ENCODE measurements around the gene NID2.

Gene NID2

DNA sequence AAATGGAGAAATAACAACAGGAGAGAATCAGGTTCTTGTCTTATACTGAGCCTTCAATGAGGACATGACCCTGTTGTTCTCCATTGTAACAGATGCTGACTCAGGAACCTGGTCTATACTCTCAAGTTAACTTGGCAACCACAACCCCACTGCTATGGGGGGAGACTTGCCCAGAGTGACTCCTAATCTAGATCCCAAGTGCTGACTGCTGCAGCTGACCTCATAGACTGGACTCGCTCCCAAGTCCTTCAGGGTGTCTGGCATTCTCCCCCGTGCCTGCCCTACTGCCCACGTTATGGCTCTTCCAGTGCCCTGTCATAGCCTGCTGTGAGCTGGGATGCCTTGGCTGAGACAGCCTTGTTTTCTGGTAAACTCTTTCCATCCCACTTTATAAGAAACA, 37.1 kb downstream of the NID2 start:
- intact Hi-C loops (cut with DNase I; ENCODE audit: low total_unique reads) = loop anchor here (5.0 kb wide), 1 partner anchor 36 kb away; the partner anchor contains the start of gene NID2
- no peaks in the 10 kb centered on the region for H3K36me3 ChIP-seq
- H3K27ac ChIP-seq = peak overlapping the region; percentile 56 to 72
- DNase-seq = peak; percentile 50 to 78
- H3K4me1 ChIP-seq = peaks cover 0 to 27% (median 13%) of the 10 kb centered on the region in 4 donors
- H3K4me3 ChIP-seq = no peak overlapping the region
- no peaks in the 10 kb centered on the region for H3K27me3 ChIP-seq
- TF ChIP-seq, protein P1, sequence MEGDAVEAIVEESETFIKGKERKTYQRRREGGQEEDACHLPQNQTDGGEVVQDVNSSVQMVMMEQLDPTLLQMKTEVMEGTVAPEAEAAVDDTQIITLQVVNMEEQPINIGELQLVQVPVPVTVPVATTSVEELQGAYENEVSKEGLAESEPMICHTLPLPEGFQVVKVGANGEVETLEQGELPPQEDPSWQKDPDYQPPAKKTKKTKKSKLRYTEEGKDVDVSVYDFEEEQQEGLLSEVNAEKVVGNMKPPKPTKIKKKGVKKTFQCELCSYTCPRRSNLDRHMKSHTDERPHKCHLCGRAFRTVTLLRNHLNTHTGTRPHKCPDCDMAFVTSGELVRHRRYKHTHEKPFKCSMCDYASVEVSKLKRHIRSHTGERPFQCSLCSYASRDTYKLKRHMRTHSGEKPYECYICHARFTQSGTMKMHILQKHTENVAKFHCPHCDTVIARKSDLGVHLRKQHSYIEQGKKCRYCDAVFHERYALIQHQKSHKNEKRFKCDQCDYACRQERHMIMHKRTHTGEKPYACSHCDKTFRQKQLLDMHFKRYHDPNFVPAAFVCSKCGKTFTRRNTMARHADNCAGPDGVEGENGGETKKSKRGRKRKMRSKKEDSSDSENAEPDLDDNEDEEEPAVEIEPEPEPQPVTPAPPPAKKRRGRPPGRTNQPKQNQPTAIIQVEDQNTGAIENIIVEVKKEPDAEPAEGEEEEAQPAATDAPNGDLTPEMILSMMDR (IDR thresholded peaks at IDR 0.05) = no peak
- H3K9me3 ChIP-seq = no peaks in the 10 kb centered on the region

DNA sequence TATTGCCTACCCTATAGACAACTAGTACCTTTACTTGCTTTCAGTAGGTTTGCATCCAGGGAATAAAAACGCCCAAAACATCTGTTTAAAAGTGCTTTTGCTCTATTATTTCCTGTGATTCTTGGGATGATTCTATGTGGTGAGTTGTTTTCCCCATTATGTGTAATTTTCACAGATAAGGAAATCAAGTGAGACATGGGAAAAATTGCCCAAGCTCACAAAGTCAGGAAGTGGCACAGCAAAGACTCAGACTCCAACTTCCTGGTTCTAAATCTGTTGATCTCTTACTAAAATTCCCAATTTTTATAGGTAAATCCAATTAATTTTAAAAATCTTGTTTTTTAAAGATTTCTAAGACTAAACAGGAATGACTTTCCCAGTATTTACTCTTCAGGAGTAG, 39.0 kb downstream of the NID2 start:
- intact Hi-C loops (cut with DNase I; ENCODE audit: low total_unique reads) = loop anchor here (5.0 kb wide), 1 partner anchor 37 kb away; the partner anchor contains the start of gene NID2
- H3K4me1 ChIP-seq = peaks cover 0 to 46% (median 20%) of the 10 kb centered on the region in 4 donors

DNA sequence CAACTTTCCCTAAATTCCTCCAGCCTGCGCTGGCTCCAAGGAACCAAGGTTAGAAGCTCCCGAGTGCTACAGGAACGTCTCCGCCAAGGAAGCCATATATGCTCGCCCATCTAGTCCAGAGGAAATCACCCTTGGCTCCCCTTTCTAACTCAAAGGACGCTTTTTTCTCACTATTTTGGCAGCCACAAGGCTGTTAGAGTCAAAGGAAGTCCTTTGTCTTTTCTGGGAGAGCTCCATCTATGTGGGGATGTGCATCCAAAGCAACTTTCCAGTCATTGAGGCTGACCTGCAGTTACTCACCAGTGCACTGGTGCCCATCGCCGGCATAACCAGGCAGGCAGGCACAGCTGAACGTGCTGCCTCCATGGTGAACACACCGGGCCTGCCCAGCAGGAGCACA, 42.0 kb downstream of the NID2 start:
- peaks cover 0 to 39% (median 13%) of the 10 kb centered on the region in 4 donors for H3K4me1 ChIP-seq
- DNase-seq = no peak
- intact Hi-C loops (cut with DNase I; ENCODE audit: low total_unique reads) = no loop called here
- TF ChIP-seq, protein P1 (IDR thresholded peaks at IDR 0.05) = no peak
- no peaks in the 10 kb centered on the region for H3K36me3 ChIP-seq
- H3K9me3 ChIP-seq = no peaks in the 10 kb centered on the region
- H3K27me3 ChIP-seq = no peaks in the 10 kb centered on the region
- no peak overlapping the region for H3K27ac ChIP-seq
- no peak overlapping the region for H3K4me3 ChIP-seq

More for the DNA sequence above, 39.0 kb downstream of the NID2 start:
- no peak overlapping the region for H3K27ac ChIP-seq
- H3K36me3 ChIP-seq = no peaks in the 10 kb centered on the region
- H3K4me3 ChIP-seq = no peak overlapping the region
- no peaks in the 10 kb centered on the region for H3K9me3 ChIP-seq
- DNase-seq = no peak
- no peaks in the 10 kb centered on the region for H3K27me3 ChIP-seq
- TF ChIP-seq, protein P1 (IDR thresholded peaks at IDR 0.05) = no peak

DNA sequence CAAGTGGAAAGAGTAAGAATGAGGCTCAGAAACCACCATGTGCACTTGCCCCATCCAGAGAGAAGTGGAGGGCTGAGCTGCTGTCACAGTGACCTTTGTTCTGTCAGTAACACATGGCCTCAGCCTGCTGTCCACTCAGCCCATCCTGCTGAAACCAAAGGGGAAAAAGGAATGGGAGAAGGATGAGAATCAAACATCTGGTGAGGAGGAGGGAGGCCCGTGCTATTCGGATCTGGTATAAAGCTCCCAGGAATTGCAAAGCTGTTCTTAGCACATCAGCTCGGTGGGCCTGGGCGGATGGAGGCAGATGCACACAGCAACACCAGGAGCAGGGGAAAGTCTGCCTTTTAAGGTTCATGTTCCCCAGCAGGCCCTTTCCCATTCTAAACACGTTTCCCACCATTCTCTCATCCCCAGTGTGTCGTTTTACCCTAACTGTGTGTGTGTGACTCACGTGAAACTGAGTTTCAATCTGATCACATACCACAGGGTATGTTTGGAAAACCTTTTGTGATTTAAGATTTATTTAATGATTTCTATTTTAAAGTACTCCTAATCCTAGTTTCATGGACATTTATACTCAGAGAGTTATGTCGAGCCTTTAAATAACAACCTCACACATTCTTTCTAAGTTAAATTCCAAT, 42.7 kb downstream of the NID2 start:
- intact Hi-C loops (cut with DNase I; ENCODE audit: low total_unique reads) = no loop called here
- peak overlapping the region; percentile 38 to 48 for H3K27ac ChIP-seq
- no peak for DNase-seq
- TF ChIP-seq, protein P1 (IDR thresholded peaks at IDR 0.05) = no peak
- no peaks in the 10 kb centered on the region for H3K9me3 ChIP-seq
- H3K4me1 ChIP-seq = peaks cover 0 to 32% (median 10%) of the 10 kb centered on the region in 4 donors
- no peaks in the 10 kb centered on the region for H3K36me3 ChIP-seq
- no peak overlapping the region for H3K4me3 ChIP-seq
- H3K27me3 ChIP-seq = no peaks in the 10 kb centered on the region

DNA sequence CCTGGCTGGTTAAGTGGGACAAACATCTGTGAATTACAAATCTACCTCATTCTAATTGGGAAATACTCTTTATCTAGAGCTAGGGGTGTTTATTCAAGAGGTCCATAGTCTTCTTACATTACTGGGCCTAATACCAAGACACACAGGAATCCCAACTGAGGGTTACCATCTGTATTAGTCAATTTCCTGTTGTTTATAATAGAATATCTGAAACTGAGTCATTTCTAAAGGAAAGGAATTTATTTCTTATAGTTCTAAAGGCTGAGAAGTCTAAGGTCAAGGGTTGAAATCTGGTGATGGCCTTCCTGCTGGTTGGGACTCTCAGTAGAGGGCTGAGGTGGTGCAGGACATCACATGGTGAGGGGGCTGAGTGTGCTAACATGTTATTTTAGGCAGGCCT, 43.5 kb downstream of the NID2 start:
- no peaks in the 10 kb centered on the region for H3K36me3 ChIP-seq
- intact Hi-C loops (cut with DNase I; ENCODE audit: low total_unique reads) = no loop called here
- peaks cover 0 to 32% (median 10%) of the 10 kb centered on the region in 4 donors for H3K4me1 ChIP-seq
- H3K27ac ChIP-seq = peak overlapping the region; percentile 38 to 48
- no peaks in the 10 kb centered on the region for H3K9me3 ChIP-seq
- TF ChIP-seq, protein P1 (IDR thresholded peaks at IDR 0.05) = no peak
- H3K4me3 ChIP-seq = no peak overlapping the region
- no peak for DNase-seq
- no peaks in the 10 kb centered on the region for H3K27me3 ChIP-seq

Data from tibial artery (tissue), 4 donors.